Uterine smooth muscle cell (primary cell): ENCODE data around the gene MRPS23. TPM values are rescaled to one million over a fixed set of nuclear protein-coding genes. Genes with fewer than 3 reads are reported as not detected.

Source experiments
- total RNA-seq: library from RNA; depleted of rRNA; stranded (reverse); fragments of >200 nt; gene quantifications from 2 replicates; pipeline ENCODE4 v1.2.3, GENCODE V29; 2014

The MRPS23 gene
- 19.5 and 31.3 TPM in 2 replicates for total RNA-seq

DNA sequence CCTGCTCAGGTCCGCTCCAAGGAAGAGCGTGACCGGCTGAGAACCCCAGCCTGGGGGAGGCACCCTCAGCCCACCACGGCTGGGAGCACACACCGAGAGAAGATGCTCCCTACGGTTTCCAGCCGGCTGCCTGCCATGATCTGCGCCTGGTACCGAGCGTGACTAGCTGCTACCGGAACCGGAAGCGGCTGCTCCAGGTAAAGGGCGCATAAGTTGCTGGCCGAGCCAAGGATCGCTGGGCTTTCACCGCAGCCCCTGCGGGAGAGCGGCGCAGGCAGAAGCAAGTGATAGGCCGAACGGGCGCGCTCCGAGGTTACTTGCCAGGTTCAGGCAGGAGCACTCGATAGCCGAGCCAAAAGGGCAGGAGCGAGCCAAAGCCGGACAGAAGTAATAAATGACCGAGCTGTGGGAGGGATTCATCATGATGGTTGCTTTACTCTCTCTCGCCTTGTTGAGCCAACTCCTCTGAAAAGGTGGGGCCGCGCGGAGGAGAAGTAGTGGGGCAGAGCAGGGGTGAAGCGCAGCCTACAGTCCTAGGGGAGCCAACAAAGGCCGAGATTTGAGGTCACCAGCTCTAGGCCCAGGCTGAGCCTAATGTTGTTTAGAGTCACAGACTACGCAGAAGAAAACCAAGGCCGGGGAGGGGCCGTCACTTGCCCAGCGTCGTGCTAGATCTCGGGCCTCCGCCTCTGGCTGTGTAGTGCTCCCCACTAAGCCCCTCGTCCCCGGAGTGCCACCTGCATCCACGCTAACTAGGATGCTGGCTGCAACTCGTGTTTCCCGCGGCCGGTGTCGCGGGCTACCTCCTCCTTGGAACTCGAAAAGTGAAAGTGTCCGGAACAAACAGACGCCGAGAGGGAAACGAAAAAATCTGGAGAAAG lies at the start of gene MRPS23:
MRPS23 (minus strand) TSS at position 171 of the 881 bp plus-strand sequence; CDS start at position 137, 34 bp downstream.

Other genes starting within 250 kb of the MRPS23 start
- gene CCDC182, start 104.7 kb downstream of the MRPS23 start, total RNA-seq, result not detected in 2 replicates
- 6.1 and 7.7 TPM in 2 replicates for gene CUEDC1, start 105.4 kb upstream of the MRPS23 start, total RNA-seq
- 29.5 and 36.5 TPM in 2 replicates for gene VEZF1, start 138.2 kb upstream of the MRPS23 start, total RNA-seq
- gene SRSF1, start 157.2 kb upstream of the MRPS23 start, total RNA-seq, result 437 and 686 TPM in 2 replicates
- 19.4 and 21.7 TPM in 2 replicates for gene DYNLL2, start 233.4 kb upstream of the MRPS23 start, total RNA-seq